22Rv1 (cell line): ENCODE results near the gene PGPEP1.
A peak's percentile ranks its signal among the peaks of the same experiment; 100 is the strongest.

Experiments used
- ZFX ChIP-seq: fragments of 450-650 bp; IDR thresholded peaks from 2 replicates; pipeline ENCODE4 v1.6.1; 2017; ENCODE audit warnings: antibody characterized with exemption, borderline replicate concordance
- TF ChIP-seq, protein P1 (sequence below): fragments of 450-650 bp; IDR thresholded peaks from 2 replicates; pipeline ENCODE4 v1.5.1; 2017; ENCODE audit warnings: mild to moderate bottlenecking

DNA sequence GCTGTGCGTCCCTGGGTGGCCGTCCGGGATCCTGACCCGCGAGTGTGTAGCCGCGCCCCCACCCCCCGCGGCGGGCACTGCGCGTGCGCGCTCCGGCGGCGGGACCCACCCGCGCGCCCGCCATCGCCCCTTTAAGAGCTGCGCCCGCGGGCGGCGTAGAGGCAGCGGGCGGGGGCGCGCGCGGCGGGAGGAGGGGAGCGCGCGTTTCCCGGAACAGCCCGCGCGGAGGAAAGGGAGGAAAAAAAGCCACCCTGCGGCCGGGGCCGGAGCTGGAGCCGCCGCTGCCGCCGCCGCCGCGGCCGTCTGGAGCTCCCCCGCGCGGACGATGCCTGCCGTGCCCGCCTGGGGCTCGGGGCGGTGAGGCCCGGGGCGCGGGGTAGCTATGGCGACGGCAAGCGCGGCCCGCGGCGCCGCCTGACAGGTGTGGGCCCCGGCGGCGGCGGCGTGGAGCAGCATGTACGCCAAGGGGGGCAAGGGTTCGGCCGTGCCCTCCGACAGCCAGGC, 78.8 kb downstream of the PGPEP1 start, which contains the start of gene SSBP4:
- TF ChIP-seq, protein P1, sequence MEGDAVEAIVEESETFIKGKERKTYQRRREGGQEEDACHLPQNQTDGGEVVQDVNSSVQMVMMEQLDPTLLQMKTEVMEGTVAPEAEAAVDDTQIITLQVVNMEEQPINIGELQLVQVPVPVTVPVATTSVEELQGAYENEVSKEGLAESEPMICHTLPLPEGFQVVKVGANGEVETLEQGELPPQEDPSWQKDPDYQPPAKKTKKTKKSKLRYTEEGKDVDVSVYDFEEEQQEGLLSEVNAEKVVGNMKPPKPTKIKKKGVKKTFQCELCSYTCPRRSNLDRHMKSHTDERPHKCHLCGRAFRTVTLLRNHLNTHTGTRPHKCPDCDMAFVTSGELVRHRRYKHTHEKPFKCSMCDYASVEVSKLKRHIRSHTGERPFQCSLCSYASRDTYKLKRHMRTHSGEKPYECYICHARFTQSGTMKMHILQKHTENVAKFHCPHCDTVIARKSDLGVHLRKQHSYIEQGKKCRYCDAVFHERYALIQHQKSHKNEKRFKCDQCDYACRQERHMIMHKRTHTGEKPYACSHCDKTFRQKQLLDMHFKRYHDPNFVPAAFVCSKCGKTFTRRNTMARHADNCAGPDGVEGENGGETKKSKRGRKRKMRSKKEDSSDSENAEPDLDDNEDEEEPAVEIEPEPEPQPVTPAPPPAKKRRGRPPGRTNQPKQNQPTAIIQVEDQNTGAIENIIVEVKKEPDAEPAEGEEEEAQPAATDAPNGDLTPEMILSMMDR = peak; percentile 70
- no peak for TF ChIP-seq ZFX
